ENCODE results near the gene TMEM200B. TPM values are rescaled to one million over a fixed set of nuclear protein-coding genes. Genes with fewer than 3 reads are reported as not detected.
"Not testable (repeated sequence)": the region's sequence is repeated elsewhere in the genome, so short reads cannot be mapped to it uniquely, and the experiment has no call there.

TMEM200B gene
- total RNA-seq, 1 experiment from 2014 or later, result 11.3 TPM

DNA sequence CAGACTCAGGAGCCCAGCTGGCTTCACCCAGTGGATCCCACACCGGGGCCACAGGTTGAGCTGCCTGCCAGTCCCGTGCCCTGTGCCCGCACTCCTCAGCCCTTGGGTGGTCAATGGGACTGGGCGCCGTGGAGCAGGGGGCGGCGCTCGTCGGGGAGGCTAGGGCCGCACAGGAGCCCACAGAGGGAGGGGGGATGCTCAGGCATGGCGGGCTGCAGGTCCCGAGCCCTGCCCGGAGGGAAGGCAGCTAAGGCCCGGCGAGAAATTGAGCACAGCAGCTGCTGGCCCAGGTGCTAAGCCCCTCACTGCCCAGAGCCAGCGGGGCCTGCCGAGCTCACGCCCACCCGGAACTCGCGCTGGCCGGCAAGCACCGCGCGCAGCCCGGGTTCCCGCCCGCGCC, 7.4 kb upstream of the TMEM200B start:
- H3K27ac ChIP-seq (ENCODE audit: low read depth, low read length); H3K9me3 ChIP-seq (ENCODE audit: control insufficient read depth in 1 of 2, insufficient read depth in 1 of 2, low read depth in 1 of 2, low read length in 2 of 2); H3K4me2 ChIP-seq (ENCODE audit: low read length); H3K79me2 ChIP-seq (ENCODE audit: insufficient read depth, low read length); intact Hi-C loops (cut with micrococcal nuclease); ATAC-seq; RAD21 ChIA-PET (ENCODE audit: low non-redundant PET in 1 of 2, low total read pairs in 2 of 2, uncharacterized antibody in 2 of 2, unreplicated experiment in 2 of 2); H3K36me3 ChIP-seq (ENCODE audit: control insufficient read depth in 1 of 2, insufficient read depth in 2 of 2, low read length in 2 of 2); H4K20me1 ChIP-seq (ENCODE audit: insufficient read depth); DNase-seq (ENCODE audit: low read depth, low spot score); BruUV-seq (replicated peaks); H3K4me3 ChIP-seq (replicated peaks in 1 of 2; ENCODE audit: low read depth in 1 of 2, low read length in 2 of 2); POLR2A ChIA-PET; H2AFZ ChIP-seq (ENCODE audit: low read depth, low read length, poor library complexity, severe bottlenecking); H3K9ac ChIP-seq (ENCODE audit: low read length); H3K27me3 ChIP-seq (ENCODE audit: insufficient read depth, low read length); H3K4me1 ChIP-seq (ENCODE audit: control insufficient read depth in 1 of 2, insufficient read depth in 2 of 2, low read length in 2 of 2); H3K9me2 ChIP-seq (ENCODE audit: insufficient read depth): not testable (repeated sequence)
- CTCF ChIA-PET, result interaction anchor here (1.0 kb wide), 1 partner anchor 9 kb away, joined by 4 read pairs; no protein-coding TSS in a partner anchor

GRCh38 chr1:29129916-29130315, 6.2 kb upstream of the TMEM200B start:
- Histone ChIP-seq H3K4me2 (ENCODE audit: low read length) (no peak overlapping the region), H3K27me3 (ENCODE audit: insufficient read depth, low read length) (no peaks in the 10 kb centered on the region), H3K4me3 (replicated peaks in 1 of 2; ENCODE audit: low read depth in 1 of 2, low read length in 2 of 2) (no peak overlapping the region), H2AFZ (ENCODE audit: low read depth, low read length, poor library complexity, severe bottlenecking) (no peak overlapping the region), H3K4me1 (ENCODE audit: control insufficient read depth in 1 of 2, insufficient read depth in 2 of 2, low read length in 2 of 2) (peaks cover 3 to 4% of the 10 kb centered on the region in 2 experiments; a peak in 3 of 4 replicates), H3K36me3 (ENCODE audit: control insufficient read depth in 1 of 2, insufficient read depth in 2 of 2, low read length in 2 of 2) (no peaks in the 10 kb centered on the region), H3K9me2 (ENCODE audit: insufficient read depth) (no peaks in the 10 kb centered on the region), H3K27ac (ENCODE audit: low read depth, low read length) (no peak overlapping the region), H3K9ac (ENCODE audit: low read length) (no peak overlapping the region), H3K9me3 (ENCODE audit: control insufficient read depth in 1 of 2, insufficient read depth in 1 of 2, low read depth in 1 of 2, low read length in 2 of 2) (no peaks in the 10 kb centered on the region), H3K79me2 (ENCODE audit: insufficient read depth, low read length) (no peaks in the 10 kb centered on the region), H4K20me1 (ENCODE audit: insufficient read depth) (no peaks in the 10 kb centered on the region)
- DNase-seq (ENCODE audit: low read depth, low spot score), result no peak
- ChIA-PET CTCF (no interaction called here), RAD21 (ENCODE audit: low non-redundant PET in 1 of 2, low total read pairs in 2 of 2, uncharacterized antibody in 2 of 2, unreplicated experiment in 2 of 2) (no interaction called here), POLR2A (no interaction called here)
- BruUV-seq (replicated peaks), result no TSS peak
- ATAC-seq, result no peak
- intact Hi-C loops (cut with micrococcal nuclease), result no loop called here
- TF ChIP-seq EZH2 (IDR thresholded peaks at IDR 0.05), result no peak
- TF ChIP-seq ZFX (IDR thresholded peaks at IDR 0.05), result no peak
- TF ChIP-seq CBX3 (IDR thresholded peaks at IDR 0.05; ENCODE audit: low read depth), result no peak
- no peak for TF ChIP-seq YY1 (IDR thresholded peaks at IDR 0.05; ENCODE audit: extremely low read depth, insufficient replicate concordance, low read depth, low read length)
- TF ChIP-seq POLR2A (IDR thresholded peaks at IDR 0.05; ENCODE audit: borderline replicate concordance, extremely low read depth, insufficient read depth, insufficient read length), result no peak
- no peak for TF ChIP-seq REST (IDR thresholded peaks at IDR 0.05; ENCODE audit: low read depth)
- no peak for TF ChIP-seq EZH2phosphoT487 (IDR thresholded peaks at IDR 0.05; ENCODE audit: borderline replicate concordance)
- TF ChIP-seq CEBPB (IDR thresholded peaks at IDR 0.05; ENCODE audit: low read depth), result no peak
- TF ChIP-seq, protein P1, sequence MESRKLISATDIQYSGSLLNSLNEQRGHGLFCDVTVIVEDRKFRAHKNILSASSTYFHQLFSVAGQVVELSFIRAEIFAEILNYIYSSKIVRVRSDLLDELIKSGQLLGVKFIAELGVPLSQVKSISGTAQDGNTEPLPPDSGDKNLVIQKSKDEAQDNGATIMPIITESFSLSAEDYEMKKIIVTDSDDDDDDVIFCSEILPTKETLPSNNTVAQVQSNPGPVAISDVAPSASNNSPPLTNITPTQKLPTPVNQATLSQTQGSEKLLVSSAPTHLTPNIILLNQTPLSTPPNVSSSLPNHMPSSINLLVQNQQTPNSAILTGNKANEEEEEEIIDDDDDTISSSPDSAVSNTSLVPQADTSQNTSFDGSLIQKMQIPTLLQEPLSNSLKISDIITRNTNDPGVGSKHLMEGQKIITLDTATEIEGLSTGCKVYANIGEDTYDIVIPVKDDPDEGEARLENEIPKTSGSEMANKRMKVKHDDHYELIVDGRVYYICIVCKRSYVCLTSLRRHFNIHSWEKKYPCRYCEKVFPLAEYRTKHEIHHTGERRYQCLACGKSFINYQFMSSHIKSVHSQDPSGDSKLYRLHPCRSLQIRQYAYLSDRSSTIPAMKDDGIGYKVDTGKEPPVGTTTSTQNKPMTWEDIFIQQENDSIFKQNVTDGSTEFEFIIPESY (IDR thresholded peaks at IDR 0.05; ENCODE audit: extremely low read depth, insufficient replicate concordance, low read length), result no peak
- no peak for TF ChIP-seq FOSL1 (IDR thresholded peaks at IDR 0.05; ENCODE audit: low read depth)
- TF ChIP-seq RAD21 (IDR thresholded peaks at IDR 0.05; ENCODE audit: low read depth), result no peak
- no peak for TF ChIP-seq JUND (IDR thresholded peaks at IDR 0.05)
- TF ChIP-seq, protein P2, sequence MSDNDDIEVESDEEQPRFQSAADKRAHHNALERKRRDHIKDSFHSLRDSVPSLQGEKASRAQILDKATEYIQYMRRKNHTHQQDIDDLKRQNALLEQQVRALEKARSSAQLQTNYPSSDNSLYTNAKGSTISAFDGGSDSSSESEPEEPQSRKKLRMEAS (IDR thresholded peaks at IDR 0.05), result no peak
- TF ChIP-seq CTCF (IDR thresholded peaks at IDR 0.05 in 2 of 3, conservative IDR thresholded peaks at IDR 0.05 in 1 of 3; ENCODE audit: borderline replicate concordance in 1 of 3, insufficient read depth in 1 of 3, low read depth in 2 of 3, low read length in 2 of 3), result no peak

Measured in HCT116 (cell line).